HG02852 (cell line): Measurements from ENCODE around the gene FHIT.
"Not testable (repeated sequence)": the region's sequence is repeated elsewhere in the genome, so short reads cannot be mapped to it uniquely, and the experiment has no call there.

Source experiments
- ATAC-seq: cut with Tn5 transposase; IDR thresholded peaks from one replicate; pipeline ENCODE4 v1.9.1; 2021; ENCODE audit warnings: mild to moderate bottlenecking, moderate library complexity; ENCODE audit not compliant: unreplicated experiment

Gene FHIT

DNA sequence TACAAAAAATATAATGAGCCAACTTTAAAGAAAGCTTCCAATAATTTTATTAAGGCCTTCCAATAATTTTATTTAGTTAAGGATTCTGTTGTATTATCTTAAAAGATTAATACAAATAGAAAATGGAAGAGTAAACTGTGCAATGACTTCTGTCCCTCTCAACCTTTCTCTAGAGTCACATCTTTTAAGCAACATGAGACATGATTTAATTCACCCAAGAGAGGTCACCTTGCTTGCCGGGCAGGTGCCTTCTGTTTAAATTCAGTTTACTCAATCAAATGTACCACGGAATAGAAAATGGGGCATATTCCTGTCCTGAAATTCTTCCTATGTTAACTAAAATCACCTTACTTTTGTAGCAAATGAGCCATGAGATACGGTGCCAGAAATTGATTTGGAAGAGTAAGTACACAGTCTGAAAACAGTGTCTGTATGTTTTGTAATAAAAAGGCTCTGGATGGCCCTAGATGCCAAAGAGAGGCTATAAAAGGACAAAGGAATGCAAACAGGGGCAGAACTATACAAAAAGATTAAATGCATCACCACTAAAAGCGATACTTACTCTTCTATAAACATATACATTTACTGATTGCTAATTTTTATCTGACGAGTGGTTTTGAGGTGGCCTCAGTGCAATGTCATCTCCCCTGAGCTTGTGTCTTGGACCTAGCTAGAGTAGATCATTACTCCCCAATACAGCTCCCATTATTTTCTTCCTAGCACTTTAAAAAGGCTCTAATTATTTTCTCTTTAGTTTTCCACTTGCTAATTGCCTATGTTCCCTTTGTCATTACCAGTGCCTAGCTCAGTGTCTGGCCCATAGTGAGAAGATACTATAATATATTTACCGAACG, 134.0 kb downstream of the FHIT start:
- no peak for ATAC-seq

GRCh38 chr3:61114316-61114953, 136.8 kb downstream of the FHIT start:
- no peak for ATAC-seq

DNA sequence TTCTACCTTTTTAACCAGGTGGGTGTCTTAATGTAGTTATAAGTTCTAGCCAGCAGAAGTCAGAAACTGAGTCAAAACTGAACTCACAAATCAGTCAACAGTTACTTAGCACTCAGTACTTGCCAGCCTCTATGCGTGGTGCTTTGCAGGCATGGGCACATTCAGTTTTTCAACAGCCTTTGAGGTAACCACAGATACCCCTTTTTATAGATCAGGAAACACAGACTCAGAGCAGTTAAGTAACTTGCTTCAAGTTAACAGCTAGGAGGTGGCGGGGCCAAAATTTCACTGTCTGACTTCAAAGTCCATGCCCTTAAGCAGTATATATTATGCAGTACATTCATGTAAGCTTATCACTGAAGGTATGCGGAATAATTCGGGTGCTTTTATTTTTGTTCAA, 139.4 kb downstream of the FHIT start:
- peak; percentile 54 for ATAC-seq

- peak; percentile 66 for ATAC-seq
These were observed 140.7 kb downstream of the FHIT start for GRCh38 chr3:61110576-61110975.

- ATAC-seq = no peak
These were observed 142.8 kb downstream of the FHIT start for GRCh38 chr3:61108247-61109019.

DNA sequence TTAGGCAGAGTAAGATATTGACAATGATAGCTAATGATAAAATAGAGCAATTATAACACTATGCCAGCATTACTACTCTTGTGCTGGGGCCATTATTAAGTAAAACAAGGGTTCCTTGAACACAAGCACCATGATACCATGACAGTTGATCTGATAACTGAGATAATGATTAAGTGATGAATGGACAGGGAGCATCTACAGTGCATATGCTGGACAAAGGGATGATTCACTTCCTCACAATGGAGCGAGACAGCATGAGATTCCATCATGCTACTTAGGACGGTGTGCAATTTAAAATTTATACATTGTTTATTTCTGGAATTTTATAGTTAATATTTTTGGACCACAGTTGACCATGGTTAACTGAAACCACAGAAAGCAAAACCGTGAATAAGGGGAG, 156.6 kb downstream of the FHIT start:
- no peak for ATAC-seq

DNA sequence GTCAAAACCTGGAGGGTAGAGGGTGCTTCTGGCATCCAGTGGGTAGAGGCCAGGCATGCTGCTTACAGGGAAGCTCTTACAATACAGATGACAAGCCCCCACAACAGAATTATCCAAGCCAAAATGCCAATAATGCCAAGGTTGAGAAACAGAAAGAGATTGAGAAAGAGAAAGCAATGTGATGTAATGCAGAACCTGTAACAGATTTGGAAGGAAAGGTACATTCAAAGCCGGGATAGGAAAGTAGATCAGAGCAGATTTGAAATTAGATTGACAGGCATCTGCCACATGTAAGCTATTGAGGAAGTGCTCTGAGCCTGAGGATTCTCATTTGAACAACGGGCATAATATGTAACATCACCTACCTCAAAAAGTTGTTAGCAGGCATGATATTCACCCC, 157.9 kb downstream of the FHIT start:
- ATAC-seq = no peak

GRCh38 chr3:61092870-61093269, 158.4 kb downstream of the FHIT start:
- ATAC-seq = no peak

GRCh38 chr3:61090389-61091169, 160.7 kb downstream of the FHIT start:
- no peak for ATAC-seq

DNA sequence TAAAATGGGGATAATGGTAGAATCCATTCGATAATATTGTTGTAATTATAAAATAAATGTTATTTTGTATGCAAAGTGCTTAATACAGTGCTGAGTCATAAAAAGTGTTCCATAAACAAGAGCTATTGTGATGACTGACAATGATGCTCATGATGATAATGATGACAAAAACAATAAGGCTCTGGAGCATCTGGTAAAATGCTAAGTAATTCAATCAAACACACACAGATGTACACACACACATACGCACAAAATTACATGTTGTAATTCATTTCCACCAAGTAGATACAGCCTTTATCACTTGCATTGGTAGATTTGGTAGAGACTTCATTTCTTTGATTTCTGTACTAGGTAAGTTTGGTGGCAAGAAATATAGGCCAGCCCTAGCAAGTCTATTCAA, 163.8 kb downstream of the FHIT start:
- ATAC-seq = no peak

- ATAC-seq = no peak
These were observed 169.7 kb downstream of the FHIT start for GRCh38 chr3:61081554-61081953.

GRCh38 chr3:61080737-61081445, 170.4 kb downstream of the FHIT start:
- no peak for ATAC-seq

GRCh38 chr3:61078048-61078752, 173.1 kb downstream of the FHIT start:
- ATAC-seq = no peak

- no peak for ATAC-seq
These were observed 173.7 kb downstream of the FHIT start for GRCh38 chr3:61077551-61077950.

DNA sequence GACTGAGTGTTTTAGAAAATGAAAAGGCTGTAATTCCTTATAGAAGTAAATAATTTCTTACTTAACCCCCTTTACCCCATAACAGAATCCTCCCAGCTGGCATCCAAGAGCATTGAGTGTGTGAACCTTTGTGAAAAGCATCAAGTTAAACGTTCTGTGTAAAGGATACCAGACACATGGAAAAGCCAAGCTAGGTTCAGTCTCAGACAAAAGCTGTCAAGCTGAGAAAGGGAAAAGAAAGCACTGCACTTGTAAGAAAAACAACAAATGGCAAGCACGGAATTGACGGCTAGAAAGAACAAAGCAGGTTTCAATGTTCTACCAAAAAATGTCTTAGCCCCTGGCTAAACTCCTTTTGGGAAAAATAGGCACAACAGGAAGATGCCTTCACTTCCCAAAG, 176.5 kb downstream of the FHIT start:
- ATAC-seq = no peak

- no peak for ATAC-seq
These were observed 177.6 kb downstream of the FHIT start for GRCh38 chr3:61073566-61074165.

- ATAC-seq = no peak
These were observed 183.2 kb downstream of the FHIT start for GRCh38 chr3:61068084-61068483.

- peak; percentile 69 for ATAC-seq
These were observed 184.5 kb downstream of the FHIT start for GRCh38 chr3:61066800-61067199.

- ATAC-seq = not testable (repeated sequence)
These were observed 185.0 kb downstream of the FHIT start for GRCh38 chr3:61066222-61066621.
